ENCODE results near the gene TNFSF15.

TNFSF15 gene

DNA sequence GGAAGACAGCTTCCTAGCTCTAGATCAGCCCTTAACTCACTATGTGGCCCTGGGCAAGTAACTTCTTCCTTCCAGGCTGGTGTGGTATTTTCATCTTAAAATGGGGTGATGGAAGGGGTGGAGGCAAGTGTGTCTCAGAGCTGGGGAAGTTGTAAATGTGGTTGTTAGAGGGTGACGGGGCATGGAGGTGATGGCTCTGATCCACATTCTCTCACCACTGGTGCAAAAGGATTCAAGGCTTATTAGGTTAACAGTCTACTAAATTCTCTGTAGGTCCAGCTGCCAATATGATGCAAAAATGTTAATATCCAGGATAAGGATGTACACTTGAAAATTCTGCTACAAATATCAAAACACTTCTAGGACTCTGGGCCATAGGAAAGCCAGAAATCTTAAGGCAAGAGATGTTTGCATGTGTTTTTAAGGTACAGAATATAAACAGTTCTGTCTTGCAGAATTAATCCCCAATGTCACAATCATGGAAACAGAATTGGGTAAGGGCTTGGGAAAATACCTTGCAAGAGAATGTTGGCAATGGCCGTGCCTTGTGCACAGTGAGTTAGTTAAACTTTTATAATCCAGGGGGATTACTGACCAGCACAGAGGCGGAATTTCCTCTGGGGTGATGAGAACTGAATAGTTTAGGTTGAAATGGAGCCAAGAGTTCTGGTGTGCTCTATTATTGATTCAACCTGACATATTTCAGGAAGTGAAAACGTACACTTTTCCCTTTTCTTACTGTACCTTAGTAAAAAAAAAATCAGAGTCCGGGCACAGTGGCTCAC is 19.8 kb downstream of the TNFSF15 start:
- no peak overlapping the region for H3K27ac Mint-ChIP-seq
- H3K4me3 Mint-ChIP-seq, result no peak overlapping the region
- H3K9me3 Mint-ChIP-seq, result no peaks in the 10 kb centered on the region
- DNase-seq (no peak), ATAC-seq (no peak)
- H3K4me1 Mint-ChIP-seq, result no peaks in the 10 kb centered on the region
- H3K27me3 Mint-ChIP-seq, result no peaks in the 10 kb centered on the region

DNA sequence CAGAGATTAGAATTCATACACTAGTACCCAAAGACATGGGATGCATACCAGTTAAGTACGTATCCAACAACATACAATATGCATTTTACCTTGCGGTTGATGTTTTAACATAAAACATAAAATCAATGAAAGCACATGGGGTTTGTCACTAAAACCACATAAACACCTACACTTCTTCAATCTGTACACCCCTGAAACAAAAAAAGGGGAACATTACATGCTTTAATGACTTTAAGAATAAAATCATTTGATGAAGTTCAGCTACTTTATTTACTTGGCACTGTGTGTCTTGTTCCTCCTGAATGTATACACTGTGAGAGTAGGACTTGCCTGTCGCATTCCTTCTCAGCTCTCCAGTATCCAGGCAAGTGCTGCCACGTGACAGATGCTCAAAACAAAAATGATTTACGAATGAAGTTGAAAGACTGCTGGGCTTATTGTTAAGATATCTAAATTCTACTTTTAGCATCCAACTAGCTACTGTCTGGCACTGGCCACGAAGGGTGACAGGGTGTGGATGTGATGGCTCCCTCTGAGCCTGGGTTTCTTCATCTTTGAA is 21.0 kb downstream of the TNFSF15 start:
- Mint-ChIP-seq H3K27ac (no peak overlapping the region), H3K4me3 (no peak overlapping the region), H3K27me3 (no peaks in the 10 kb centered on the region), H3K9me3 (no peaks in the 10 kb centered on the region), H3K4me1 (no peaks in the 10 kb centered on the region)
- ATAC-seq (no peak), DNase-seq (no peak)

DNA sequence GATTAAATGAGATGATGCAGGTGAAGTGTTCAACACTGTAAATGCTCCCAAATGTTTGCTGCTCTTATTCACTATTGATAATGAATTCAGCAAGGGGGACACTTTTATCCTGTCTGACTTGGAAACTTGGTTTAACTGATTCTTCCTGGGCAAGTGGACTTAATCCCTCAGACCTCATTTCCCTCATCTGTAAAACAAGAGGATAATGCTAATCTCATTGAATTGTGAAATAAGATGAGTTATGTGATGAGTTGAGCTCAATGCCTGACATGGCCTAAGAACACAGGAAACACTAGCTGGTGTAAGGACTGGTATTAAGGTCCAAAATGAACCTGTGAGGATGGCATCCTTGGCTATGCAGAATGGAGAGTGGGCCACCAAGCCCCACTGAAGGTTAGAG is 23.3 kb downstream of the TNFSF15 start:
- ATAC-seq, result no peak
- peaks cover 6% of the 10 kb centered on the region for H3K4me1 Mint-ChIP-seq
- H3K27me3 Mint-ChIP-seq, result no peaks in the 10 kb centered on the region
- DNase-seq, result no peak
- H3K27ac Mint-ChIP-seq, result no peak overlapping the region
- H3K9me3 Mint-ChIP-seq, result no peaks in the 10 kb centered on the region
- no peak overlapping the region for H3K4me3 Mint-ChIP-seq

DNA sequence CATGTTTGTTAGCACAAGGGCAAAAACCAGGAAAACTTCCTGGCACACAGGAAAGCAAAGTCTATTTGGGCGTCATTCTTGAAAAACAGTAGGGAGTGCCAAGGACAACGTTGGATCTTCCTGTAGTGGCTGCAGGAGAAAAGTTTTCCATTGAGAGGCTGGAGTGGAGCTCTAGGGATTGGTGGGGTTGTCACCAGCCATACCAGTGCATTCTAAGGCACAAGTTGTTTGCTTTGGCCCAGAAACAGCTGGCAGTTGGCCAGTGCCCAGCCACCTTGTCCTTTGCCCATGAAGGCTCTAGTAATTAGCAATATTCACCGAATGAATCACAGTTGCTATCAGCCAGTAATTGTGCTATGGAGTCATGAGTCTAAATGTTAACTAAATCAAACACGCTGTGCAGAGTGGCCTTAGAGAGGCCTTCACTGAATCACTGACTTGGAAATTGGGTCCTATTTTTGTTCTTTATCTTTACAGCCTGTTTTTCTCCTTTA is 26.4 kb downstream of the TNFSF15 start:
- Mint-ChIP-seq H3K27ac (no peak overlapping the region), H3K9me3 (no peaks in the 10 kb centered on the region), H3K4me1 (peaks cover 33% of the 10 kb centered on the region), H3K27me3 (no peaks in the 10 kb centered on the region), H3K4me3 (no peak overlapping the region)
- DNase-seq (no peak), ATAC-seq (no peak)

DNA sequence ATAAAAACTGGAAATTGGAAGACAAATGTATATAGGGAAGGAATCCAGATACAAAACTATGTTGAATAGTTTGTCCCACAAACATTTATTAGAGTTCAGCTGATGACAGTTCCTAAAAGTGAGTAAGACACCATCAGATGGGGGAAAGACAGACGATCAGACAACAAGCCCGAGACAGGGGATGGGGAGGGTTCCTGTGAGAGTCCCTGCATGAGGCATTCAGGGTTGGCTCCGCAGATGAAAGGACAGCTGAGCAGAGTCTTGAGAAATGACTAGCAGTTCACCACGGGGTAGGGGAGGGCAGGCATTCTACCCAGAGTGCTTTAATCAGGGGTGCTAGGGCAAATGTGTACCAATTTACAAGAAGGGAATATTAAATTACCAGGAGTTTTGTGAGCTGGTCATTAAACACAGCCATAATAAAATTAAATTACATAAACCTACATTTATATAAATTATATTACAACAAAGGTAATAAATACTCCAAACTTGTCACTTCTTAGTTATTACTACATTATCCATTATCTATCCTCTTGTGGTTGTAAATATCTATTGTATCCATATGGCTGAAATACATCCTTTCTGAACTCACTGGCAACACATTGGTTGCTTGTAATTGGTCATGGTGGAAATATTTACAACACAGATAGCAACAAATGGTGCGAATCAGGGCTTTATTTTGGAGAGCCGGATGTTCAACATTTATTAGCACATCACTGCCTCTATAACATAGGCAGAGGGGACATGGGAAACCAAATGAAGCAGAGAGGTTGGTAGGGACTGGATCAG is 27.8 kb downstream of the TNFSF15 start:
- H3K27me3 Mint-ChIP-seq, result no peaks in the 10 kb centered on the region
- no peak overlapping the region for H3K27ac Mint-ChIP-seq
- ATAC-seq, result peak; percentile 98
- no peak overlapping the region for H3K4me3 Mint-ChIP-seq
- peak; percentile 28 to 59 for DNase-seq
- H3K9me3 Mint-ChIP-seq, result no peaks in the 10 kb centered on the region
- peaks cover 36% of the 10 kb centered on the region for H3K4me1 Mint-ChIP-seq

DNA sequence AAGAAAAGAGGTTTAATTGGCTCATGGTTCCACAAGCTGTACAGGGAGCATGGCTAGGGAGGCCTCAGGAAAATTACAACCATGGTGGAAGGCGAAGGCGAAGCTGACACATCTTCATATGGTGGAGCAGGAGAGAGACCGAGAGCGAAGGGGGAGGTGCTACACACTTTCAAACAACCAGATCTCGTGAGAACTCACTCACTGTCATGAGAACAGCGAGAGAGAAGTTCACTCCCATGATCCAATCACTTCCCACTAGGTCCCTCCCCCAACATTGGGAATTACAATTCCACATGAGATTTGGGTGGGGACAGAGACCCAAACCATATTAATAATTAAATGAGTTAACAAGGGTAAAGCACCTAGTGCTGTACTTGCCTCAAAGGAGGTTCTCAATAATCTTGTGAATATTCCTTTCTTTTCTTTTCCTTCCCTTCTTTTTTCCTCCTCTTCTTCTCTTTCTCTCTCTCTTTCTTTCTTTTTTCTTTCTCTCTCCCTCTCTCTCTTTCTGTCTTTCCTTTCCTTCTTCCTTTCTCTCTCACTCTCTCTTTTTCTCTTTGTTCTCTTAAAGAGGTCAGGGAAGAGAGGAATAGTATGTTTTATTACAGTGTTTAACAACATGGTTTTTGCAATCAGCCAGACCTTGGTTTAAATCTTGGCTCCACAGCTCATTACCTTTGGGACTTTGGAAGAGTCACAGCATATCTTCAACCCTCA is 29.0 kb downstream of the TNFSF15 start:
- no peaks in the 10 kb centered on the region for H3K9me3 Mint-ChIP-seq
- peak overlapping the region in 1 of 2 donors; percentile 28 for H3K27ac Mint-ChIP-seq
- peaks cover 36% of the 10 kb centered on the region for H3K4me1 Mint-ChIP-seq

DNA sequence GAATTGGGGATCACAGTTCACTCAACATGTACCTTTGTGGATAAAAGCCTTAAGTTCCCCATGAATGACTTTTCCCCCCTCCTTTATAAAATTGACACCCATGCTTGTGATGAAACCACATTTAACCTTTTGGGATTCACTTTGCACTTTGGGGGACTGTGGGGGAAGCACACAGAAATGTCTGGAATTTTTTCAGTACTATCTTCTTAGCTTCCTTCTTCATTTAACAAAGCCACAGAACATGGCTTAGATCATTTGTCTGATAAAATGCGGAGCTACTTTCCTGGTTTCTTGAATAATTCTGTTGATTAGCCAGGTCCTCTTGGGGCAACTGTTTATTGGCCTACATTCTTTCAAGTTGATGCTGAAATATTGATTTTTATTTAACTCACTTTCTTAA is 29.9 kb downstream of the TNFSF15 start:
- ATAC-seq (no peak), DNase-seq (no peak)
- Mint-ChIP-seq H3K9me3 (no peaks in the 10 kb centered on the region), H3K4me3 (no peak overlapping the region), H3K27ac (peak overlapping the region in 1 of 2 donors; percentile 84), H3K4me1 (peaks cover 36% of the 10 kb centered on the region), H3K27me3 (no peaks in the 10 kb centered on the region)

More for the DNA sequence above, 29.0 kb downstream of the TNFSF15 start:
- Mint-ChIP-seq H3K27me3 (no peaks in the 10 kb centered on the region), H3K4me3 (no peak overlapping the region)
- DNase-seq (no peak), ATAC-seq (no peak)

DNA sequence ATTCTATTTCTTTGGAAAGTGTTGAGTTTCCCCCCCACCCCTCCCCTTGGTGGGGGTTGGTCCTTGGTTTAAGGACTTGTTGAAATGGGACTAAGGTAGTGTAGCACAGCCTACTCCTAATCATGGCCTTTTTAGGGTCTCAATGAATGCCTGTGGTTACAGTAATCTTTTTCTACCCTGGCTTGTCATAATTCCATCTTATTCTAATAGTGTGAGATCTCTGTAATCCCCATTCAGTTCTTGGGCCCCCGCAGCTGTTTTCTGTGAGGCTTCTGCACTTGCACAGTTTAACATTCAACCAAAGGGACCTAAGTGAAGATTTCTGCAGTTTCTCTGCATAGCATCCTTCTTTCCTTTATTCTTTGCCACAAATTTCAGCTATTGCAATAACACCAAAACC is 30.7 kb downstream of the TNFSF15 start:
- H3K9me3 Mint-ChIP-seq, result no peaks in the 10 kb centered on the region
- no peak for ATAC-seq
- peaks cover 36% of the 10 kb centered on the region for H3K4me1 Mint-ChIP-seq
- no peak overlapping the region for H3K4me3 Mint-ChIP-seq
- no peaks in the 10 kb centered on the region for H3K27me3 Mint-ChIP-seq
- H3K27ac Mint-ChIP-seq, result no peak overlapping the region
- no peak for DNase-seq

DNA sequence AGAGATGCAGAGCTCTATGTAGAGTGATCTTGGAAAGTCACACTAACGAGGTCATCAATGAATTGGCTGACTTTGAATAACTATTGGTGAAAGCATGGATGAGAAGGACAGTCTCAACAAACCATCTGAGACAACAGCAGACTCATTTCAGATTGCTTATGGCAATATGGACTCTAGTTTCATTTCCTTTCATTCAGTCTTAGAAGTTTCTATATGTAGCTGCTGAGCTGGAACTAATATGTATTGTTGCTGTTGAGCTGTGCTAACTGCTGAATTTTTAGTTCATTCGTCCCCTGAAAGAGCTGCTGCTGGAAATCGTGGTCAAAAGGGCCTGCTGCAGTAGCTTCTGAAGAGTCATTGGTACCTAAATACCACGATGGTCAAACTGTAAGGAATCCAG is 31.3 kb downstream of the TNFSF15 start:
- no peak overlapping the region for H3K27ac Mint-ChIP-seq
- H3K9me3 Mint-ChIP-seq, result no peaks in the 10 kb centered on the region
- H3K4me1 Mint-ChIP-seq, result peaks cover 36% of the 10 kb centered on the region
- H3K4me3 Mint-ChIP-seq, result no peak overlapping the region
- ATAC-seq, result peak; percentile 69
- no peak for DNase-seq
- H3K27me3 Mint-ChIP-seq, result no peaks in the 10 kb centered on the region

DNA sequence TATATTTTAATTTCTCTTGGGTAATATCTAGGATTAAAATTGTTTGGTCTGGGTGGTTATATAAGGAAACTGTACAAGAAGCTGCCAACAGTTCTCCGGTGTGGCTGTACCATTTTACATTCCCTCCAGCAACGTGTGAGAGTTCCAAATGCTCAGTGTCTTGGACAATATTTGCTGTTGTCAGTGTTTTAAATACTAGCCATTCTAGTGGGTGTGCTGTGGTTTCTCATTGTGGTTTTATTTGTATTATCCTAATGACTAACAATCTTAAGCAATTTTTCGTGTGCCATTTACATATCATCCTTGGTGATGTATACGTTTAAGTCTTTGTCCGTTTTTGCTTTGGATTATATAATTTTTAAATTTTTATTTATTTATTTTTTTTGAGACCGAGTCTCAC is 34.0 kb downstream of the TNFSF15 start:
- H3K4me1 Mint-ChIP-seq, result peaks cover 25% of the 10 kb centered on the region

DNA sequence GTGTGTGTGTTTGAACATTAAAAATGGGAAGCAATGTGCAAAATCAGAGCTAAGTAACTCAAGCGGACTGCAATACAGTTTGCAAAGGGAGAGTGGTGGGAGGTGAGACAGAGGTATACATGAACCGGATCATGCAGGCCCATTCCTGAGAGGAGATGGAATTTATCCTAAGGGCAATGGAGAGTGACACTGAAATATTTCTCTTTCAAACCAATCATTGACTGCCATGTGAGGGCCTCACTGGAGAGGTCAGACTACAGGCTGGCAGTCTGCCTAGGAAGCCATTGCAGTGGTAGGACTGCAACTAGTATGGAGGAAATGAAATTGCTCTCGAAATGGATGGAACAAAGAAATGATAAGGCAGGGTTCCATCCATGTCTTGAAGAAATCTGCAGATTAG is 34.8 kb downstream of the TNFSF15 start:
- H3K27ac Mint-ChIP-seq, result no peak overlapping the region
- DNase-seq (no peak), ATAC-seq (no peak)
- H3K27me3 Mint-ChIP-seq, result no peaks in the 10 kb centered on the region
- H3K4me1 Mint-ChIP-seq, result peaks cover 19% of the 10 kb centered on the region
- H3K9me3 Mint-ChIP-seq, result no peaks in the 10 kb centered on the region
- H3K4me3 Mint-ChIP-seq, result no peak overlapping the region

More for the DNA sequence above, 34.0 kb downstream of the TNFSF15 start:
- ATAC-seq (no peak), DNase-seq (no peak)
- Mint-ChIP-seq H3K9me3 (no peaks in the 10 kb centered on the region), H3K27me3 (no peaks in the 10 kb centered on the region), H3K27ac (no peak overlapping the region), H3K4me3 (no peak overlapping the region)

DNA sequence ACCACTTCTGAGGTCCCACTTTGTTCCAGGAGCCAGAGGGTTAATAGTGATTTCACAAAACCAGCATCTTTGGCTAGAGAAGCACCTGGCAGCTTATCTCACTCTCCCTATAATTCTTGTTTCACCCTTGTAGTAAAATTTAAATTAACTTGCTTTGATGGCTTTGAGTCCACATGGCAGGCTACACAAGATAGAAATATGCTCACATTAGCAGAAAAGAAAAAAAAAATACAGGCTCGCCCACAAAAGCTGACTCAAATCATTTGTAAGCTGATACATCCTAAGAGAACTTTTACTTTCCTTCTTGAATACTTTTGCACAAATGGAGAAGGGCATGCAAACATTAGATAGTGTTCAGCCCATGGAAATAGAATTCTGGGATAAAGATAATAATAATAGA is 36.2 kb downstream of the TNFSF15 start:
- Mint-ChIP-seq H3K27ac (no peak overlapping the region), H3K9me3 (no peaks in the 10 kb centered on the region), H3K4me1 (peaks cover 5% of the 10 kb centered on the region), H3K27me3 (no peaks in the 10 kb centered on the region), H3K4me3 (no peak overlapping the region)
- DNase-seq, result no peak
- ATAC-seq, result no peak

DNA sequence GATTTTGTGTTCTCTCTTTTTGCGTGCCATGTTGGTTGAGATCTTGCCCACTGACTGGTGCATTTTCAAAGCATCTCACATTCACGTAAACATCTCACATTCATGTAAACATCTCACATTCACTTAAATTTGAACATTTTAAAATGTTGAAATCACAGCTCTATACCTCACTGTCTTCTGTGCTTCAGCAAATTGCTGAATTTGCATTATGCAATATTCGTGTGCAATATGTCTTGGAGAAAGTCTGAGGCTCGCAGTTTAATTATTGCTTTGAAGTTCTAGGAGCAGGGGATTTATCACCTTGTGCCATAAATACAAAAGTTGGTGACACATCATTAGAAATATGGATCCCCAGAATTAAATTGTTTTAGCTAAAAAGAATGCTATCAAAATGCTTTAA is 42.6 kb downstream of the TNFSF15 start:
- Mint-ChIP-seq H3K9me3 (peaks cover 0 to 6% of the 10 kb centered on the region in 2 donors), H3K4me1 (no peaks in the 10 kb centered on the region), H3K4me3 (no peak overlapping the region), H3K27me3 (no peaks in the 10 kb centered on the region), H3K27ac (no peak overlapping the region)
- DNase-seq (no peak), ATAC-seq (no peak)

DNA sequence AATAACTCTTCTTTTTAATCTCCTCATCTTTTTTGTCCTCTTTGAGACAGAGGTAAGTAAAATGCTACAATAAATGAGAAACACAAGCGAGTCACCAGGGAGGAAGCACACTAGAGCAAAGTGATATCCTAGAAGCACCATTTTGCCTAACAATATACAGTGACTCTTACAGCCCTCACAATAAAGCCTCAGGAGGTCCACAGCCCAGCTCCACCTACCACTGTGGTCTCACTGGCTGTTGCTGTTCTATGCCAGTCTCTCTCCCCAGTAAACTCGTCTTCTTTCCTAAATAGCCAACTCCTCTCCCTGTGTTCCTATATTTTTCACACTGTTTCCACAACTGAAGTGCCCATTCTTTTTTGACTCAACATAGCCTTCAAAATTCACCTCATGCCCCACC is 44.3 kb downstream of the TNFSF15 start:
- peaks cover 0 to 6% of the 10 kb centered on the region in 2 donors for H3K9me3 Mint-ChIP-seq
- no peak overlapping the region for H3K4me3 Mint-ChIP-seq
- DNase-seq (no peak), ATAC-seq (no peak)
- peaks cover 9% of the 10 kb centered on the region for H3K4me1 Mint-ChIP-seq
- no peaks in the 10 kb centered on the region for H3K27me3 Mint-ChIP-seq
- no peak overlapping the region for H3K27ac Mint-ChIP-seq

DNA sequence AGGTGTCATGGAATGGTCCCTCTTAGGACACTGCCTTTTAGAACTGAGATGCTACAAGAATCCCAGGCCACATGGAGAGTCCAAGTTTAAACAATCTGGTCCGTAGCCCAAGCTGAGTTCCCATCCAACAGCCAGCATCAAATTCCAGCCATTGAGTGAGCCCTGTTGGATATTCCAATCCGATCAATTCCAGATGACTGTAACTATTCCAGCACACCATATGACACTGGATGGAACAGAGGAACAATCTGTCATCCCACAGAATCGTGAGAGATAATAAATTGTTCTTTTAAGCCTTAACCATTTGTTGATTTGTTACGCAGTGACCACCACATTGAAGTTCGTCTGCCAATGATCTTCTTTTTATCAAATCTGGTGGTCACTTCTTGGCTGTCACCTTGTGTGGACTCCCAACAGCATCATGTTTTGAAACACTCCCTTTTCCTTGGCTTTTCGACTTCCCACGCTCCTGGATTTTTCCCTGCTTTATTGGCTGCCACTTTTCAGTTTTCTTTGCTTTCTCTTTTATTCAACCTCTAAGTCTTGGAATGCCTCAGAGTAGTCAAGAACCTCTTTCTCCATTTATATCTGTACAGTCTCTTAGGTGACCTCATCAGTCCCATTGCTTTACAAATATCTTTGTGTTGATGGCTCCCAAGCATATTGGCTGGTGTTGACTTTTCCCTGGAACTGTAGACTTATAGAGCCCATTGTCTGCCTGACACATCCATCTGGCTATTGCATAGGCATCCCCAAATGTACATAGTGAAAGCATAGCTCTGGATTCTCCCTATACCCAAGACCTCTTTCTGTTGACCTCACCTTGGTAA is 46.1 kb downstream of the TNFSF15 start:
- H3K4me3 Mint-ChIP-seq, result no peak overlapping the region
- H3K9me3 Mint-ChIP-seq, result peaks cover 0 to 6% of the 10 kb centered on the region in 2 donors
- H3K4me1 Mint-ChIP-seq, result peaks cover 24% of the 10 kb centered on the region
- no peak overlapping the region for H3K27ac Mint-ChIP-seq
- H3K27me3 Mint-ChIP-seq, result no peaks in the 10 kb centered on the region
- DNase-seq (no peak), ATAC-seq (no peak)
